ENCODE measurements around the gene ZNF804B. TPM values are rescaled to one million over a fixed set of nuclear protein-coding genes. Genes with fewer than 3 reads are reported as not detected.
A peak's percentile ranks its signal among the peaks of the same experiment; 100 is the strongest.

The ZNF804B gene
- total RNA-seq, 2 donors from 2014 or later: 0.13 to 0.49 TPM

GRCh38 chr7:88787777-88788176 is 28.3 kb downstream of the ZNF804B start:
- Histone ChIP-seq H3K4me1 (ENCODE audit: control insufficient read depth, insufficient read depth, low read length) (no peaks in the 10 kb centered on the region), H3K36me3 (ENCODE audit: control insufficient read depth, insufficient read depth, low read length) (no peaks in the 10 kb centered on the region), H3K27ac (ENCODE audit: low read depth, low read length) (no peak overlapping the region), H3K9ac (ENCODE audit: extremely low read depth, low read length, poor library complexity, severe bottlenecking) (no peak overlapping the region), H3K27me3 (ENCODE audit: control insufficient read depth, insufficient read depth, low read length, poor library complexity, severe bottlenecking) (no peaks in the 10 kb centered on the region), H3K9me3 (ENCODE audit: control insufficient read depth, low read length) (no peaks in the 10 kb centered on the region), H3K4me3 (ENCODE audit: low read length) (no peak overlapping the region)
- no peaks in the 10 kb centered on the region for H3K27me3 Mint-ChIP-seq (ENCODE audit: insufficient read depth)
- H3K9me3 Mint-ChIP-seq: no peaks in the 10 kb centered on the region
- H3K4me1 Mint-ChIP-seq: no peaks in the 10 kb centered on the region
- H3K4me3 Mint-ChIP-seq: no peak overlapping the region
- 80 to 91% methylated on average over 1 to 2 of the region's 2 CpGs for WGBS, 2 experiments (ENCODE audit: insufficient coverage in 1 of 2, insufficient read length in 1 of 2)
- H3K36me3 Mint-ChIP-seq (ENCODE audit: low read depth): no peaks in the 10 kb centered on the region
- DNase-seq: no peak
- TF ChIP-seq CTCF (conservative IDR thresholded peaks at IDR 0.05): no peak
- no peak overlapping the region for H3K27ac Mint-ChIP-seq

GRCh38 chr7:88789480-88790064 is 30.1 kb downstream of the ZNF804B start:
- Histone ChIP-seq H3K27me3 (ENCODE audit: control insufficient read depth, insufficient read depth, low read length, poor library complexity, severe bottlenecking) (no peaks in the 10 kb centered on the region), H3K4me3 (ENCODE audit: low read length) (no peak overlapping the region), H3K9me3 (ENCODE audit: control insufficient read depth, low read length) (no peaks in the 10 kb centered on the region), H3K36me3 (ENCODE audit: control insufficient read depth, insufficient read depth, low read length) (no peaks in the 10 kb centered on the region), H3K27ac (ENCODE audit: low read depth, low read length) (no peak overlapping the region), H3K9ac (ENCODE audit: extremely low read depth, low read length, poor library complexity, severe bottlenecking) (no peak overlapping the region), H3K4me1 (ENCODE audit: control insufficient read depth, insufficient read depth, low read length) (no peaks in the 10 kb centered on the region)
- WGBS, 2 experiments (ENCODE audit: insufficient coverage in 1 of 2, insufficient read length in 1 of 2): 87% methylated on average over 2 of the region's 2 CpGs; no CpG with 5 or more reads in 1 of the 2 experiments
- no peak overlapping the region for H3K4me3 Mint-ChIP-seq
- no peaks in the 10 kb centered on the region for H3K36me3 Mint-ChIP-seq (ENCODE audit: low read depth)
- H3K9me3 Mint-ChIP-seq: no peaks in the 10 kb centered on the region
- no peak overlapping the region for H3K27ac Mint-ChIP-seq
- H3K27me3 Mint-ChIP-seq (ENCODE audit: insufficient read depth): no peaks in the 10 kb centered on the region
- TF ChIP-seq CTCF (conservative IDR thresholded peaks at IDR 0.05): peak; percentile 84
- DNase-seq: no peak
- no peaks in the 10 kb centered on the region for H3K4me1 Mint-ChIP-seq

- H3K9me3 Mint-ChIP-seq: no peaks in the 10 kb centered on the region
- Histone ChIP-seq H3K9ac (ENCODE audit: extremely low read depth, low read length, poor library complexity, severe bottlenecking) (no peak overlapping the region), H3K4me3 (ENCODE audit: low read length) (no peak overlapping the region), H3K36me3 (ENCODE audit: control insufficient read depth, insufficient read depth, low read length) (no peaks in the 10 kb centered on the region), H3K27me3 (ENCODE audit: control insufficient read depth, insufficient read depth, low read length, poor library complexity, severe bottlenecking) (no peaks in the 10 kb centered on the region), H3K27ac (ENCODE audit: low read depth, low read length) (no peak overlapping the region), H3K9me3 (ENCODE audit: control insufficient read depth, low read length) (no peaks in the 10 kb centered on the region), H3K4me1 (ENCODE audit: control insufficient read depth, insufficient read depth, low read length) (no peaks in the 10 kb centered on the region)
- H3K27me3 Mint-ChIP-seq (ENCODE audit: insufficient read depth): no peaks in the 10 kb centered on the region
- TF ChIP-seq CTCF (conservative IDR thresholded peaks at IDR 0.05): no peak
- H3K27ac Mint-ChIP-seq: no peak overlapping the region
- 90 to 93% methylated on average over 1 to 4 of the region's 4 CpGs for WGBS, 2 experiments (ENCODE audit: insufficient coverage in 1 of 2, insufficient read length in 1 of 2)
- no peak for DNase-seq
- H3K36me3 Mint-ChIP-seq (ENCODE audit: low read depth): no peaks in the 10 kb centered on the region
- H3K4me1 Mint-ChIP-seq: no peaks in the 10 kb centered on the region
- H3K4me3 Mint-ChIP-seq: no peak overlapping the region
Measured at GRCh38 chr7:88791891-88792290, 32.4 kb downstream of the ZNF804B start.

Data from endodermal cell (in vitro differentiated cells).